Fibroblast of mammary gland (primary cell): ENCODE results near the gene IFNLR1.

Source experiments
- DNase-seq: peaks from one replicate; pipeline ENCODE4 v3.0.0-alpha.2; 2010; ENCODE audit warnings: low read depth
- H3K4me3 ChIP-seq: 2 replicates; pipeline ENCODE4 v1.5.1; 2011; ENCODE audit warnings: low read depth, mild to moderate bottlenecking, low read length, moderate library complexity; ENCODE audit not compliant: control insufficient read depth
- CTCF ChIP-seq: conservative IDR thresholded peaks from 2 replicates; pipeline ENCODE4 v1.5.1; 2011; ENCODE audit warnings: low read depth, low read length, inconsistent platforms; ENCODE audit not compliant: control insufficient read depth, insufficient read depth

Gene IFNLR1

GRCh38 chr1:24159366-24159765, 27.7 kb downstream of the IFNLR1 start:
- no peak for TF ChIP-seq CTCF

DNA sequence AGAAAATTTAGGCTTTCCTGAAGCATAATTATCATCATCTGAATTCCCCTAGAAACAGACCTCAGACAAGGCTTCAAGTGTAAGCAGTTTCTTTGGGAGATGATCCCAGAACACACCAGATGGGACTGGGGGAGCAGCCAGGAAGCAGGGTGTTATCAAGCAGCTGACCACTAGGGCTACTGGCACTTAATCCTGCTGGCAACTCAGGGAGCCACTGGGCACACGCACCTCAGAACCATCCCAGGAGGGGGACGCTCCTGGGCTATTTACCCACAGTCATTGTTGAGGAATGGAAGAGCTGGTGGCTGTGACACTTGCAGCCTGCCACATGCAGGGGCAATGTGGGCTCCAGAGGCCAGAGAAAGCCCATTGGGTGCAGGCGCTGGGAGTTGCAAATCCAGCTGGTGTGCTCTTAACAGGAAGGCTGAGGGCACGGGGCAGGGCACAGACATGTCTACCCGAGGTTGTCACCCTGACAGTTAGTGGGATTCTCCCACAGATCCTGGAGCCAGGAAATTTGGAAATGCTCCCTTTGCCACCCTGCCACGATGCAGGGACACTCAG, 29.1 kb downstream of the IFNLR1 start:
- TF ChIP-seq CTCF: peak; percentile 21
- peak; percentile 6 for DNase-seq
- no peak overlapping the region for H3K4me3 ChIP-seq

More at GRCh38 chr1:24159366-24159765, 27.7 kb downstream of the IFNLR1 start:
- no peak overlapping the region for H3K4me3 ChIP-seq
- DNase-seq: no peak

DNA sequence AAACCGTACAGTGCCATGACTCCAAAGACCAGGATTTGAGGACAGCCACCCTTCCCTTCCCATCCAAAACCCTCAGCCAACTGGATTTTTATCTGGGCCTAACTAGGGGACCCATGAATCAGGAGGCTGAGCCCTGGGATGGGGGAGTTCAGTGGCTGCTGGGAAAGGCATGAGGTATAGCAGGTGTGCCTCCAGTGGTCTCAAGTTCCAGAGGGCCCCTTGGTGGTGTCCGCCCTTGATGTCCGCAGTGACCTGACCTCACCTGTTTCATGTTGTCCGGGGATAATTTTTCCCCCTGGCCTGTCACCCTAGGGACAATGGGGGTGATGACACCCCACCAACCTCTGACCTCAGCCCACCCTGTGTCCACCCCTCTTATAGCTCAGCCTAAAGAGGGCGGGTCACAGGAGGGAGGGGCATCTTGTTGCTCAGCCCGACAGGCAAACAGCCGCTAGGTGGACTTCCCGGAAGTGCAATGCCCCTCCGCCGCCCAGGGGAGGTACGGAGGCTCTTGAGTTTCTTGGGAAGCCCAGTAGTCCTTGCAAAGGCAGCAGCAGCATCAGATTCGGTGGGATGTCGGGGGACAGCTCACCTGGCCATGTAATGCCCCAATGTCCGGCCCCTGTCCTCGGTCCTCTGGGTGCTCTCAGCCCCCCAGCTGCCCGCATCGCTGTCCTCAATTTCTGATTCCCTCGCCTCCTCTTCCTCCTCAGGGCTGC, 30.4 kb downstream of the IFNLR1 start:
- no peak overlapping the region for H3K4me3 ChIP-seq
- DNase-seq: no peak
- TF ChIP-seq CTCF: no peak

DNA sequence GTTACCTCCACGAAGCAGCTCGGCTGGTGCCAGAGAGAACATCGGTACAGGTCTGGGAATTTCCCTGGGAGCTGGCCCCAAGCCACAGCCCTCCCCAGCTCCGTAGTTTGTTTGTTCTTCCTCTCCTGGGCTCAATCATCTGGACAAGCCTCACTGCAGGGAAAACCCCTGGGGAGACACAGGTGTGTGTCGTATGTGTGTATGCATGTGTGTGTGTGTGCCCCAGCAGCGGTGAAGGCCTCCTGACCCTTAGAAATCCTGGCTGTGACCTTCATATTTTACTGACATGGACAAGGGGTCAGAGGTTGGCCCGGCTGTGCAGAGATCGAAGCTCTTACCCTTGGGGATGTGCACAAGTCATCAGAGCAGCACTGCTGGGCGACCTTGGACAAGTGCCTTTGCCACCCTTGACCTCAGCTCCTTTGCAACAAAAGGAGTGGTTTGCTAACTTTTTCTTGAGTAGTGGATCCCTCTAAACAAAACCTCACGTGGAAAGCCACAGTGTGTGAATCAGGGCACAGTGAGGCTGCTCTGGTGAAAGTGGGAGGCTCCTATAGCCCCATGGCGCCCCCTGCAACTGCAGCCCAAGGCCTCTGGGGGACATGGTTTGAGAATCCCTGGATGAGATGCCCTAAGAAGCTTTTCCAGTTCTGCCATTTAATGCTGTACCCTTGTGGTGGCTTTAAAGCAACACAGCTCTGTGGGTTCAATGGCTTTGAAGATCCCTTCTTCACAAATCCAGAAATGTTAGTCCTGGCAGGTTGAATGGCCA, 31.9 kb downstream of the IFNLR1 start:
- no peak for DNase-seq
- no peak overlapping the region for H3K4me3 ChIP-seq
- no peak for TF ChIP-seq CTCF

- TF ChIP-seq CTCF: no peak
- no peak for DNase-seq
- H3K4me3 ChIP-seq: no peak overlapping the region
Observed at GRCh38 chr1:24154215-24154614, 32.9 kb downstream of the IFNLR1 start.

DNA sequence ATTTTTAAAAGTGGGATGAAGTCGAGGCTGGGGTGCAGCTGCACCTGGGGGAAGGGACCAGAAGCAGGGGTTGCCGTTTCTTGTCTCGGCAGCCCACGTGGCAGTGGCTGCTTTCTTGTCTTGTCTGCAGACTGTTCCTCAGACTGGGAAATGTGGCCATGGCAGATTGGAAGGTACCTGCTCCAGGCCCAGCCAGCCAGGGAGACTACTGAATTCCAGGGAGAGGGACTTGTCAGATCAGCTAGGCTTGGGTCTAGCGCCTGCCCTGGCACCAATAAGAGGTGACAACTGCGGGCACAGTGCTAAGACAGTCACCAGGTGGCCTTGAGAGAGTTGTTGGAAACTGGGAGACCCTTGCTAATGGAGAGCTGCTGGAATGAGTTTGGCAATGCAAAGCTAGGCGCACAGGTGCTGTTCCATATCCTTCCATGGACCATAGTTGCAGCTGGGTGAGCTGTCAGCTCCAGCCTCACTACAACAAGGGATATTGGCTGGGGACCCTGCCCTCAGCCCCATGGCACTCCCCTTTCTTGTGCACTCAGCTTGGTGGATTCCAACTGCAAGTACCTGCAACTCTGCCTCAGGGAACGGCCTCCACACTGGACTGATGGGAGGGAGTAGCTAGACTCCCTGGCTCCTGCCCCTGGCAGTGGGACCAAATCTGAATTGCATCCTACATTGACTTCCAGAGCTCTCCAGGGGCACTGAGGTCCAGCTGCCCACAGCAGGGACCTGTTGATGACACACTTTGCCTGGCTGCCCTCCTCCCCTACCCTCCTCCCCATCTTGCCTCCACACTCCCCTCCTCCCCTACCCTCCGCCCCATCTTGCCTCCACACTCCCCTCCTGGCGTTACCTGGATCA, 34.2 kb downstream of the IFNLR1 start:
- DNase-seq: no peak
- no peak for TF ChIP-seq CTCF
- no peak overlapping the region for H3K4me3 ChIP-seq
